NB4 (cell line): ENCODE results near the gene RARRES2.

Experiments used
- DNase-seq: peaks from one replicate; pipeline ENCODE4 v3.0.0; 2010; ENCODE audit warnings: low read depth
- H3K4me3 ChIP-seq: one replicate; pipeline ENCODE4 v1.5.1; 2011; ENCODE audit warnings: mild to moderate bottlenecking, low read depth, low read length, moderate library complexity
- CTCF ChIP-seq: IDR thresholded peaks from one replicate; pipeline ENCODE4 v1.5.1; 2012; ENCODE audit warnings: low read depth, low read length
- MAX ChIP-seq: IDR thresholded peaks from 2 replicates; pipeline ENCODE4 v1.6.1; 2011; ENCODE audit warnings: low read depth, low read length
- MYC ChIP-seq: IDR thresholded peaks from 2 replicates; pipeline ENCODE4 v1.6.1; 2011; ENCODE audit warnings: low read depth, low read length
- POLR2A ChIP-seq: IDR thresholded peaks from 2 replicates; pipeline ENCODE4 v1.6.1; 2011; ENCODE audit warnings: mild to moderate bottlenecking; ENCODE audit not compliant: insufficient read length; ENCODE audit errors: extremely low read depth

RARRES2 gene

GRCh38 chr7:150374472-150374871 is 33.0 kb upstream of the RARRES2 start:
- no peak for DNase-seq
- TF ChIP-seq MAX (no peak), CTCF (no peak), POLR2A (no peak), MYC (no peak)
- H3K4me3 ChIP-seq = no peak overlapping the region

DNA sequence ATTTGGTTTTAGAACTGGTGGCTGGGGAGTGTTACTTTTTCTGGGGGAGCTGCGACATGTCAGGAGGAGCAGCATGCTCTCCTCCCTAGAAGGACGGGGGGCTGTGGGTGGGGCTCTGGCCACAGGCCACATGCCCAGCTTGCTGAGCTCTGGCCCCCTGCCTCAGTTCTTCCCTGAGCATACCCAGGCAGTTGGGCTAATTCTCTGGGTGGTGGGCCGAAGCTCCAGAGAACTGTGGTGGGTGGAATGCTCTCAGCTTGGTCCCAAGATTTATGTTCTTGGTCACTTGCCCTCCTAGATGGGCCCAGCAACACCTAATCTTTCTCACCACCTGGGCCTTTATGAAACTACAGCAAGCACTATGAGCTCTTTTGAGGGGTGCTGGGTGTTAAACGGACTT is 32.6 kb upstream of the RARRES2 start:
- no peak overlapping the region for H3K4me3 ChIP-seq
- no peak for TF ChIP-seq POLR2A
- no peak for TF ChIP-seq MAX
- TF ChIP-seq CTCF = no peak
- TF ChIP-seq MYC = no peak
- DNase-seq = no peak

DNA sequence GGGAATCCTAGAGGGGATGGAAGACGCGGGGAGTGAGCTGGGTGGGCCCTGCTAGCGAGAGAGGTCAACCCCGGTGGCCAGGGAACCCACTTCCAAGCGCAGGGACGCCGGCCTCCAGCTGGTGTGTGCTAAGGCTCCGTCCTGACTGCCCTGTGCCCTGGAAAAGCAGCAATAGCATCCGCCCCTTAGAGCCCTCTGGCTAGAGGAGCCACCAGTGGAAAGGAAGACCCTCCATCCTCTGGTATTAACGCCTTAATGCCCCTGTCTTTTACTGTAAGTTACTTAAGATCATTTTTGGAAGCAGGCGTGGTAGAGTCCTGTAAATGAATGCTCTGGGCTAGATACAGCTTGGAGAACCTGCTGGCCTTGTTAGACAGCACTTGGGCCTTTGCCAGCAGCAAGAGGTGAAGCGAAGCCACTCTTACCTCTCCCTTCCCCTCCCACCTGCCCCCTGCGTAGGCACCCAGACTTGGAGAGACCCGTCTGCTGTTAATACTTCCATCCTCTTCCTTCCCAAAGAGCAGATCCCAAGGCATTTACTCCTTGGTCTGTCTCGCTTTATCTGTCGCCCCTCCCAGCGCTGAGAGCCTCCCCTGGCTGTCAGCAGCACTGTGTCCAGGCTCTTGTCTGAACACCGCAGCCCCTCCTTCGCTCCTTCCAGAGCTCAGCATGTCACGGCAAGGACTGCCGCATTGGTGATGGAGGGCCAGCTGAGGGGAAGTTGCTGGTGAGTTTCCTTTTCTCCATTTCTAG is 31.8 kb upstream of the RARRES2 start:
- TF ChIP-seq CTCF (no peak), MYC (no peak)
- H3K4me3 ChIP-seq = no peak overlapping the region
- DNase-seq = peak; percentile 12

DNA sequence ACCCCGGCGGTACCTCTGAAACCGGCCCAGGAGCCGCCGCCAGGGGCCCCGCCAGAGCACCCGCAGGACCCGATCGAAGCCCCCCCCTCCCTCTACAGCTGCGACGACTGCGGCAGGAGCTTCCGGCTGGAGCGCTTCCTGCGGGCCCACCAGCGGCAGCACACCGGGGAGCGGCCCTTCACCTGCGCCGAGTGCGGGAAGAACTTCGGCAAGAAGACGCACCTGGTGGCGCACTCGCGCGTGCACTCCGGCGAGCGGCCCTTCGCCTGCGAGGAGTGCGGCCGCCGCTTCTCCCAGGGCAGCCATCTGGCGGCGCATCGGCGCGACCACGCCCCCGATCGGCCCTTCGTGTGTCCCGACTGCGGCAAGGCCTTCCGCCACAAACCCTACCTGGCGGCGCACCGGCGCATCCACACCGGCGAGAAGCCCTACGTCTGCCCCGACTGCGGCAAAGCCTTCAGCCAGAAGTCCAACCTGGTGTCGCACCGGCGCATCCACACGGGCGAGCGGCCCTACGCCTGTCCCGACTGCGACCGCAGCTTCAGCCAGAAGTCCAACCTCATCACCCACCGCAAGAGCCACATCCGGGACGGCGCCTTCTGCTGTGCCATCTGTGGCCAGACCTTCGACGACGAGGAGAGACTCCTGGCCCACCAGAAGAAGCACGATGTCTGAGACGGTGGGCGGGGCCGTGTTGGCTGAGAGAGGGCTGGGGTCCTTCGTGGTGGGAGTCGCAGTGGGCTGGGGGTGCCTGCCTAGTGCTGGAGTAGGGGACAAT is 31.0 kb upstream of the RARRES2 start:
- no peak overlapping the region for H3K4me3 ChIP-seq
- DNase-seq = no peak
- no peak for TF ChIP-seq MAX
- no peak for TF ChIP-seq MYC
- no peak for TF ChIP-seq POLR2A
- no peak for TF ChIP-seq CTCF

DNA sequence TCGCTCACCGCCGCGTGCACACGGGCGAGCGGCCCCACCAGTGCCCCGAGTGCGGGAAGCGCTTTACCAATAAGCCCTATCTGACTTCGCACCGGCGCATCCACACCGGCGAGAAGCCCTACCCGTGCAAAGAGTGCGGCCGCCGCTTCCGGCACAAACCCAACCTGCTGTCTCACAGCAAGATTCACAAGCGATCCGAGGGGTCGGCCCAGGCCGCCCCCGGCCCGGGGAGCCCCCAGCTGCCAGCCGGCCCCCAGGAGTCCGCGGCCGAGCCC is 30.5 kb upstream of the RARRES2 start:
- no peak for TF ChIP-seq MYC
- no peak for DNase-seq
- H3K4me3 ChIP-seq = no peak overlapping the region

DNA sequence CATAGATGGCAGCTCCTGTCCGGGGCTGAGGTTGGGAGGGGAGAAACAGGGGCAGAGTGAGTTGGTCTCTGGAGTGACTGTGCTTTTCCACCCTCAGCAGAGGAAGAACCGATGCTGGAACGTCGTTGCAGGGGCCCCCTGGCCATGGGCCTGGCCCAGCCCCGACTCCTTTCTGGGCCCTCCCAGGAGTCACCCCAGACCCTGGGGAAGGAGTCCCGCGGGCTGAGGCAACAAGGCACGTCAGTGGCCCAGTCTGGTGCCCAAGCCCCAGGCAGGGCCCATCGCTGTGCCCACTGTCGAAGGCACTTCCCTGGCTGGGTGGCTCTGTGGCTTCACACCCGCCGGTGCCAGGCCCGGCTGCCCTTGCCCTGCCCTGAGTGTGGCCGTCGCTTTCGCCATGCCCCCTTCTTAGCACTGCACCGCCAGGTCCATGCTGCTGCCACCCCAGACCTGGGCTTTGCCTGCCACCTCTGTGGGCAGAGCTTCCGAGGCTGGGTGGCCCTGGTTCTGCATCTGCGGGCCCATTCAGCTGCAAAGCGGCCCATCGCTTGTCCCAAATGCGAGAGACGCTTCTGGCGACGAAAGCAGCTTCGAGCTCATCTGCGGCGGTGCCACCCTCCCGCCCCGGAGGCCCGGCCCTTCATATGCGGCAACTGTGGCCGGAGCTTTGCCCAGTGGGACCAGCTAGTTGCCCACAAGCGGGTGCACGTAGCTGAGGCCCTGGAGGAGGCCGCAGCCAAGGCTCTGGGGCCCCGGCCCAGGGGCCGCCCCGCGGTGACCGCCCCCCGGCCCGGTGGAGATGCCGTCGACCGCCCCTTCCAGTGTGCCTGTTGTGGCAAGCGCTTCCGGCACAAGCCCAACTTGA is 29.9 kb upstream of the RARRES2 start:
- H3K4me3 ChIP-seq = no peak overlapping the region
- DNase-seq = no peak
- TF ChIP-seq MYC (no peak), CTCF (no peak), MAX (no peak)
